Breast epithelium (tissue), 4 donors: ENCODE data around the gene ACVR1B. TPM values are rescaled to one million over a fixed set of nuclear protein-coding genes. Genes with fewer than 3 reads are reported as not detected.

ENCODE experiments used
- DNase-seq, 2 donors: peaks; one replicate each; pipeline ENCODE4 v3.0.0-alpha.2; 2019; ENCODE audit warnings: low spot score in 2 of 2
- H3K27ac ChIP-seq, 2 donors: fragments of 200-600 bp; sonication (generic) in 1 of 2; one replicate each; pipeline ENCODE4 v1.5.1; 2016 to 2019; ENCODE audit warnings: mild to moderate bottlenecking in 1 of 2
- H3K27me3 ChIP-seq, 2 donors: fragments of 200-600 bp; sonication (generic) in 1 of 2; one replicate each; pipeline versions ENCODE4 v1.5.1 to v1.6.0; 2017 to 2019; ENCODE audit warnings: control low read depth in 1 of 2, mild to moderate bottlenecking in 1 of 2
- H3K36me3 ChIP-seq: fragments of 200-600 bp; one replicate; pipeline ENCODE4 v1.5.1; 2019
- H3K4me1 ChIP-seq, 2 donors: fragments of 200-600 bp; sonication (generic); one replicate each; pipeline ENCODE4 v1.5.1; 2016 to 2019; ENCODE audit warnings: control low read depth in 1 of 2
- H3K4me3 ChIP-seq, 3 donors: fragments of 200-600 bp; sonication (generic); 1 replicate in 2 of 3; 2 replicates in 1 of 3; pipeline ENCODE4 v1.5.1; 2016 to 2019; ENCODE audit warnings: mild to moderate bottlenecking in 3 of 3, moderate library complexity in 2 of 3
- H3K9me3 ChIP-seq, 2 donors: fragments of 200-600 bp; sonication (generic) in 1 of 2; one replicate each; pipeline ENCODE4 v1.5.1; 2016 to 2019; ENCODE audit warnings: control low read depth in 1 of 2
- POLR2A ChIP-seq: fragments of 450-650 bp; IDR thresholded peaks from one replicate; pipeline ENCODE4 v1.6.1; 2016; ENCODE audit warnings: antibody characterized with exemption, mild to moderate bottlenecking, moderate library complexity
- POLR2AphosphoS5 ChIP-seq, 3 donors: sonication (generic); formaldehyde crosslinking; IDR thresholded peaks; one replicate each; pipeline ENCODE4 v1.6.1; 2017; ENCODE audit warnings: antibody characterized with exemption in 3 of 3
- intact Hi-C: fragments of 100-400 bp; cut with DNase I; formaldehyde crosslinking; loops from one replicate; pipeline ENCODE4 v1.15.1; 2023; ENCODE audit warnings: low total_unique reads
- total RNA-seq, 3 donors: library from RNA; depleted of rRNA; stranded (reverse); fragments of >200 nt; gene quantifications; one replicate each; pipeline ENCODE4 v1.1.0, GENCODE V29; 2016
- TF ChIP-seq, protein P1 (sequence below), 3 donors: fragments of 450-650 bp; IDR thresholded peaks; one replicate each; pipeline ENCODE4 v1.5.1; 2016 to 2017; ENCODE audit warnings: antibody characterized with exemption in 3 of 3, mild to moderate bottlenecking in 3 of 3, moderate library complexity in 3 of 3

The ACVR1B gene
- total RNA-seq, 3 donors from 2014 or later, result 12.3 to 26.3 (median 23.6) TPM

DNA sequence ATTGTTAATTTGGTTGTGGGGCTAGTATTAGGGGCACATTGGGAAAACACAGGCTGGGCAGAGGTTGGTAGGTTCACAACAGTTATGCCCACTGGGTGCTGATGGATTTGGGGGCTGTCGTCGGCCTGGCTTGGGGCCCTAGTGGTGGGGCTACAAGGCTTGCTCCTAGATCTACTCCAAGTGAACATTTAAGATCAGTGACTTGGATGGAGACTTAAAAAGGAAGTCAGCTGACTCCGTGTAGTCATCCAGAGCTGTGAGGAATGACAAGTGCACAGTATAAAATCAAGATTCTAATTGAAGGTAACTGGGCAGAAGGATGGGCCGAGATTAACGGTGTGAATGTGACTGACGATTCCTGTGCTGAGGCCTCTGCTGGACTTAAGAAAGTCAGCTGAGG, 86.9 kb downstream of the ACVR1B start:
- TF ChIP-seq, protein P1, sequence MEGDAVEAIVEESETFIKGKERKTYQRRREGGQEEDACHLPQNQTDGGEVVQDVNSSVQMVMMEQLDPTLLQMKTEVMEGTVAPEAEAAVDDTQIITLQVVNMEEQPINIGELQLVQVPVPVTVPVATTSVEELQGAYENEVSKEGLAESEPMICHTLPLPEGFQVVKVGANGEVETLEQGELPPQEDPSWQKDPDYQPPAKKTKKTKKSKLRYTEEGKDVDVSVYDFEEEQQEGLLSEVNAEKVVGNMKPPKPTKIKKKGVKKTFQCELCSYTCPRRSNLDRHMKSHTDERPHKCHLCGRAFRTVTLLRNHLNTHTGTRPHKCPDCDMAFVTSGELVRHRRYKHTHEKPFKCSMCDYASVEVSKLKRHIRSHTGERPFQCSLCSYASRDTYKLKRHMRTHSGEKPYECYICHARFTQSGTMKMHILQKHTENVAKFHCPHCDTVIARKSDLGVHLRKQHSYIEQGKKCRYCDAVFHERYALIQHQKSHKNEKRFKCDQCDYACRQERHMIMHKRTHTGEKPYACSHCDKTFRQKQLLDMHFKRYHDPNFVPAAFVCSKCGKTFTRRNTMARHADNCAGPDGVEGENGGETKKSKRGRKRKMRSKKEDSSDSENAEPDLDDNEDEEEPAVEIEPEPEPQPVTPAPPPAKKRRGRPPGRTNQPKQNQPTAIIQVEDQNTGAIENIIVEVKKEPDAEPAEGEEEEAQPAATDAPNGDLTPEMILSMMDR (IDR thresholded peaks at IDR 0.05), result no peak
- TF ChIP-seq POLR2AphosphoS5 (IDR thresholded peaks at IDR 0.05) (no peak), POLR2A (no peak)
- H3K27me3 ChIP-seq, result no peaks in the 10 kb centered on the region
- H3K9me3 ChIP-seq, result no peaks in the 10 kb centered on the region
- no peaks in the 10 kb centered on the region for H3K36me3 ChIP-seq
- H3K27ac ChIP-seq, result peak overlapping the region; percentile 8 to 89
- intact Hi-C loops, result no loop called here
- no peak for DNase-seq
- peak overlapping the region in 2 of 3 donors; percentile 75 to 90 for H3K4me3 ChIP-seq
- H3K4me1 ChIP-seq, result peaks cover 9 to 21% of the 10 kb centered on the region in 2 donors

DNA sequence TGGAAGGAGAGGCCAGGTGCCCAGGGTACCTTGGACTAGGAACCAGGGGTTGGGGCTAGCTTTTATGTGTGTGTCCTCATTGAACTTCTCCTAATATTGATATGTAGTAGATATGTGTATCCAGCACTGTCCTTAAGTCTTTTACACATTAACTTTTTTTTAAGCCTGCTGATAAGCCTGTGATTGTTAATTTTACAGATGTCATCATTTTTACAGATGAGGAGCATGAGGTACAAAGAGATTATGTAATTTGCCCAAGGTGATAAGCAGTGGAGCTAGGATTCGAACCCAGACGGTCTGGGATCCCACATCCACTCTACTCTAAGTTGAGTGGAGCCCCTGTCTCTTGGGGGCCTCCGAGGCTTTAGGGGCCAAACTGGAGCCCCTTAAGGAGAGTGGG, 89.5 kb downstream of the ACVR1B start:
- DNase-seq, result no peak
- Histone ChIP-seq H3K9me3 (no peaks in the 10 kb centered on the region), H3K4me1 (peaks cover 14 to 39% of the 10 kb centered on the region in 2 donors), H3K27me3 (no peaks in the 10 kb centered on the region), H3K4me3 (no peak overlapping the region), H3K27ac (peak overlapping the region; percentile 92 to 94), H3K36me3 (no peaks in the 10 kb centered on the region)
- intact Hi-C loops, result no loop called here
- TF ChIP-seq POLR2AphosphoS5 (IDR thresholded peaks at IDR 0.05), result no peak
- no peak for TF ChIP-seq POLR2A
- TF ChIP-seq, protein P1 (IDR thresholded peaks at IDR 0.05), result no peak

DNA sequence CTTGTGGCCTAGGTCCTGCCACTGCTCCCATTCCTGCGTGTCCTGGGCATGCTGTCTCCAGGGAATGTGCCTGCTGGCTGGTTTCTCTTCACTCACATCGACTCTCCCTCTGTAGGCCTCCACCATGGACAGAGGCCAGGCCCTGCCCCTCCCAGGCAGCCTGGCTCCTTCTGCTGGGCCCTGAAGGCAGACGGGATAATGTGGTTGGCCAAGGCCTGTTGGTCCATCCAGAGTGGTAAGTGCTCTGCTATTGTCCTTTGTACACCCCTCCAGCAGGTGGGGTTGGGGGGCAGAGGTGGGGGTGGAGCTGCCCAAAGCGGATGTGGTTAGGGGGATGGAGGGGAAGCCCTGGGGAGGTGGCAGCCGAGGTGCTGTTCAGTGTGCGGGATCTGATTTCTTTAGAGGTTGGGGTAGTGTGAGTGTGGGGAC, 90.2 kb downstream of the ACVR1B start:
- Histone ChIP-seq H3K36me3 (no peaks in the 10 kb centered on the region), H3K9me3 (no peaks in the 10 kb centered on the region), H3K27me3 (no peaks in the 10 kb centered on the region), H3K4me1 (peaks cover 10 to 37% of the 10 kb centered on the region in 2 donors), H3K27ac (peak overlapping the region; percentile 92 to 94), H3K4me3 (no peak overlapping the region)
- TF ChIP-seq, protein P1 (IDR thresholded peaks at IDR 0.05), result no peak
- peak in 1 of 3 donors; percentile 11 for TF ChIP-seq POLR2AphosphoS5 (IDR thresholded peaks at IDR 0.05)
- peak; percentile 72 to 77 for DNase-seq
- intact Hi-C loops, result no loop called here

DNA sequence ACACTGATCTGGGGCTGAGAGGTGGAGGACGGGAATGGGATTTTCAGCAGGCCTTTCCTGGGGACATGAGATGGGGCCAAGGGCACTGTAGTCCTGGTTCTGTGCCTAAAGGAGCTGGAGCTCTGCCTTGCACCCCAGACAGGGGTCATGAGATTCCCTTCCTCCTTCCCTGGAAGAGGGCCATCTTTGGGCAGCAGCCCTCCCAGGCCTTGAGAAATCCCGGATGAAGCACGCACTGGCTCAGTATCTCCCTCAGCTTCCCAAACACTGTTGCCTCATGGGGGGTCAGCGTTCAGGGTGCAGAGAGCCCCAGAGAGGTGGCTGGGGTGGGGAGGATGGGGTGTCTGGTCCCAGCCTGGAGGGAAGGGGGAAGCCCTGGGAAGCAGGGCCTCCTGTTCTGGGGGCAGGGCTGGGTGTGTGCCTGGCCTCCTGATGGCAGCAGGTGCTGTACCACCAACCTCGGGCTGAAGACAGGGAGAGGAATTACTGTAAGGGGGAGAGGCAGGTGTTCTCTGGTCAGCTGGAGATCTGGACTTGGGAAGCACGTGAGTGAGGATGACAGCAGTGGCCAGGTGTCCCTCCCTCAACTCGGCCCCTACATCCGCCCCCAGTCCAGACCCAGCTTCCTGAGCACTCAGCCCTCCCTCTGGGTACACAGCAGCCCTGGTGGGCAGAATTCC, 91.3 kb downstream of the ACVR1B start:
- Histone ChIP-seq H3K27me3 (no peaks in the 10 kb centered on the region), H3K9me3 (no peaks in the 10 kb centered on the region), H3K4me1 (peaks cover 10 to 37% of the 10 kb centered on the region in 2 donors), H3K4me3 (no peak overlapping the region), H3K36me3 (no peaks in the 10 kb centered on the region), H3K27ac (peak overlapping the region; percentile 92 to 94)
- no peak for DNase-seq
- TF ChIP-seq POLR2AphosphoS5 (IDR thresholded peaks at IDR 0.05), result no peak
- TF ChIP-seq POLR2A, result no peak
- TF ChIP-seq, protein P1 (IDR thresholded peaks at IDR 0.05), result no peak
- intact Hi-C loops, result no loop called here

DNA sequence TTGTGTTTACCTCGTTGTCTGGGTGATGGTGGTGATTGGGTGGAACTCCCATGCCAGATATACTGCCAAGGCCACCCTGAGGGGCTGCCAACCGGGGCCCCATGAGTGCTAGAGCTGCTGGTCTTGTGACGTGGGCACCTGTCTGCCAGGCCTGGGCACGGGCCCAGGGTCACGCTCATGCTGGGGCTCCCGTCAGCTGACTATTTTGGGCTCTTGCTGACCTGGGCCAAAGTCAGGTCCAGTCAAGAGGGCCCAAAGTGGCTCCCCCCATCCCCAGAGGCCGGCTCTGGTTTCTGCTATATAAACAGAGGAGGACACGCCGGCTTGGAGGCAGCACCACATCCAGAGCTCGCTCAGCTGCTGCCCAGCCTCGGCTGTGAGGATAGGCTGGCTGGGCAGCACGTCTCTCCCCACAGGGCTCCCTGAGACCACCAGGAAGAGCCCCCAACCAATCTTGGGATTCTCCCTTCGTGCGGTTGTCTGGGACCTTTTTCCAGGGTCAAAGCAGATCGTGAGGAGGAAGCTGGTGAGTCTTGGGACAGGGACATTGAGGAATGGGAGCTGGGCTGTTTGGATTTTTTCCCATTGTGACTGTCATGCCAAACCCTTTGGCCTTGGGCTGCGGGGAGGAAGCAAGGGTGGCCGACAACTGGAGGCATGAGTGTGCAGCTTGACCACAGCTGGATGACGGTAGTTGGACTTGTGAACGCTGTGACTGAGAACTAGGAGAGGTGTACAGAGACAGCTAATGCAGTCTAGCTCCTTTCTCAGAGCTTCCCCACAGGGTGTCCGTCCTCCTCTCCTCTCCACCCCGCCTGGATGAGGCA, 92.1 kb downstream of the ACVR1B start:
- TF ChIP-seq POLR2A (no peak), POLR2AphosphoS5 (IDR thresholded peaks at IDR 0.05) (no peak)
- TF ChIP-seq, protein P1 (IDR thresholded peaks at IDR 0.05), result no peak
- H3K4me1 ChIP-seq, result peaks cover 10 to 37% of the 10 kb centered on the region in 2 donors
- no peaks in the 10 kb centered on the region for H3K36me3 ChIP-seq
- no peaks in the 10 kb centered on the region for H3K27me3 ChIP-seq
- H3K9me3 ChIP-seq, result no peaks in the 10 kb centered on the region
- DNase-seq, result no peak
- peak overlapping the region; percentile 5 to 46 (median 16) for H3K4me3 ChIP-seq
- intact Hi-C loops, result no loop called here
- H3K27ac ChIP-seq, result peak overlapping the region; percentile 92 to 94
